Ishikawa (cell line): ENCODE results near the gene OGG1.

Experiments used
- CEBPB ChIP-seq: IDR thresholded peaks from 2 replicates; pipeline ENCODE4 v1.6.1; 2012
- CREB1 ChIP-seq: IDR thresholded peaks from 2 replicates; pipeline ENCODE4 v1.6.1; 2012; ENCODE audit warnings: low read depth
- EGR1 ChIP-seq: IDR thresholded peaks from 2 replicates; pipeline ENCODE4 v1.6.1; 2012
- EP300 ChIP-seq: IDR thresholded peaks from 2 replicates; pipeline ENCODE4 v1.6.1; 2012; ENCODE audit warnings: borderline replicate concordance
- FOXM1 ChIP-seq: IDR thresholded peaks from 2 replicates; pipeline ENCODE4 v1.6.1; 2012; ENCODE audit warnings: low read depth, borderline replicate concordance
- MAX ChIP-seq: IDR thresholded peaks from 2 replicates; pipeline ENCODE4 v1.6.1; 2012
- NFIC ChIP-seq: IDR thresholded peaks from 2 replicates; pipeline ENCODE4 v1.6.1; 2012
- RAD21 ChIP-seq: IDR thresholded peaks from 2 replicates; pipeline ENCODE4 v1.6.1; 2012; ENCODE audit warnings: low read depth
- TAF1 ChIP-seq: IDR thresholded peaks from 2 replicates; pipeline ENCODE4 v1.6.1; 2012; ENCODE audit warnings: low read depth, mild to moderate bottlenecking
- TCF12 ChIP-seq: IDR thresholded peaks from 2 replicates; pipeline ENCODE4 v1.6.1; 2012; ENCODE audit warnings: low read depth
- TEAD4 ChIP-seq: IDR thresholded peaks from 2 replicates; pipeline ENCODE4 v1.6.1; 2012
- YY1 ChIP-seq: IDR thresholded peaks from 2 replicates; pipeline ENCODE4 v1.6.1; 2012; ENCODE audit warnings: low read depth
- ZBTB7A ChIP-seq: IDR thresholded peaks from 2 replicates; pipeline ENCODE4 v1.6.1; 2012; ENCODE audit warnings: low read depth
- TF ChIP-seq, protein P1 (sequence below): IDR thresholded peaks from 2 replicates; pipeline ENCODE4 v1.6.1; 2012
- TF ChIP-seq, protein P2 (sequence below): IDR thresholded peaks from 2 replicates; pipeline ENCODE4 v1.6.1; 2012; ENCODE audit warnings: low read depth, mild to moderate bottlenecking

OGG1 gene

GRCh38 chr3:9739181-9739580, 10.6 kb upstream of the OGG1 start:
- TF ChIP-seq ZBTB7A (no peak), TCF12 (no peak), FOXM1 (no peak), EGR1 (no peak), TEAD4 (no peak), CREB1 (no peak), TAF1 (no peak), MAX (no peak), RAD21 (no peak), YY1 (no peak), NFIC (no peak), EP300 (no peak), CEBPB (no peak)
- TF ChIP-seq, protein P1, sequence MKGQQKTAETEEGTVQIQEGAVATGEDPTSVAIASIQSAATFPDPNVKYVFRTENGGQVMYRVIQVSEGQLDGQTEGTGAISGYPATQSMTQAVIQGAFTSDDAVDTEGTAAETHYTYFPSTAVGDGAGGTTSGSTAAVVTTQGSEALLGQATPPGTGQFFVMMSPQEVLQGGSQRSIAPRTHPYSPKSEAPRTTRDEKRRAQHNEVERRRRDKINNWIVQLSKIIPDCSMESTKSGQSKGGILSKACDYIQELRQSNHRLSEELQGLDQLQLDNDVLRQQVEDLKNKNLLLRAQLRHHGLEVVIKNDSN = no peak
- TF ChIP-seq, protein P2, sequence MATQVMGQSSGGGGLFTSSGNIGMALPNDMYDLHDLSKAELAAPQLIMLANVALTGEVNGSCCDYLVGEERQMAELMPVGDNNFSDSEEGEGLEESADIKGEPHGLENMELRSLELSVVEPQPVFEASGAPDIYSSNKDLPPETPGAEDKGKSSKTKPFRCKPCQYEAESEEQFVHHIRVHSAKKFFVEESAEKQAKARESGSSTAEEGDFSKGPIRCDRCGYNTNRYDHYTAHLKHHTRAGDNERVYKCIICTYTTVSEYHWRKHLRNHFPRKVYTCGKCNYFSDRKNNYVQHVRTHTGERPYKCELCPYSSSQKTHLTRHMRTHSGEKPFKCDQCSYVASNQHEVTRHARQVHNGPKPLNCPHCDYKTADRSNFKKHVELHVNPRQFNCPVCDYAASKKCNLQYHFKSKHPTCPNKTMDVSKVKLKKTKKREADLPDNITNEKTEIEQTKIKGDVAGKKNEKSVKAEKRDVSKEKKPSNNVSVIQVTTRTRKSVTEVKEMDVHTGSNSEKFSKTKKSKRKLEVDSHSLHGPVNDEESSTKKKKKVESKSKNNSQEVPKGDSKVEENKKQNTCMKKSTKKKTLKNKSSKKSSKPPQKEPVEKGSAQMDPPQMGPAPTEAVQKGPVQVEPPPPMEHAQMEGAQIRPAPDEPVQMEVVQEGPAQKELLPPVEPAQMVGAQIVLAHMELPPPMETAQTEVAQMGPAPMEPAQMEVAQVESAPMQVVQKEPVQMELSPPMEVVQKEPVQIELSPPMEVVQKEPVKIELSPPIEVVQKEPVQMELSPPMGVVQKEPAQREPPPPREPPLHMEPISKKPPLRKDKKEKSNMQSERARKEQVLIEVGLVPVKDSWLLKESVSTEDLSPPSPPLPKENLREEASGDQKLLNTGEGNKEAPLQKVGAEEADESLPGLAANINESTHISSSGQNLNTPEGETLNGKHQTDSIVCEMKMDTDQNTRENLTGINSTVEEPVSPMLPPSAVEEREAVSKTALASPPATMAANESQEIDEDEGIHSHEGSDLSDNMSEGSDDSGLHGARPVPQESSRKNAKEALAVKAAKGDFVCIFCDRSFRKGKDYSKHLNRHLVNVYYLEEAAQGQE = no peak

DNA sequence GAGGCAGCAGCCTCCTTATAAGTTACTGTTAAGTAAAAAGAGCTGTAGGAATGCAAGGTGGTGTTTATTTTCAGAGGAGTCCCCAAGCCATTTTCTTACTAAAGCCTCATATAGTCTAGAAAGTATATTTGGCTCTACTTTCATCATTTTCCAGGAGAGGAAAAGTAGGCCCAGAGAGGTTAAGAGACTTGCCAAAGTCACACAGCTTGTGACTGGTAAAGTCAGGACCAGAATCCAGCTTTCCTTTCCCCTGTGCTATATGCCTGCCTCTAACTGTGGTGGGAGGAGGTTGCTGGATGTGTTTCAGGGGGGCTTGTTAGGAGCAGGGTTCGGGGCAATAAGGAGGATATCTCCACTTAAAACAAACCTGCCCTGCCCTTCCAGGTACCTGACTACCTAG, 7.2 kb upstream of the OGG1 start:
- TF ChIP-seq CEBPB (no peak), EP300 (no peak), TEAD4 (no peak), MAX (no peak), FOXM1 (no peak), TAF1 (no peak), ZBTB7A (no peak)

DNA sequence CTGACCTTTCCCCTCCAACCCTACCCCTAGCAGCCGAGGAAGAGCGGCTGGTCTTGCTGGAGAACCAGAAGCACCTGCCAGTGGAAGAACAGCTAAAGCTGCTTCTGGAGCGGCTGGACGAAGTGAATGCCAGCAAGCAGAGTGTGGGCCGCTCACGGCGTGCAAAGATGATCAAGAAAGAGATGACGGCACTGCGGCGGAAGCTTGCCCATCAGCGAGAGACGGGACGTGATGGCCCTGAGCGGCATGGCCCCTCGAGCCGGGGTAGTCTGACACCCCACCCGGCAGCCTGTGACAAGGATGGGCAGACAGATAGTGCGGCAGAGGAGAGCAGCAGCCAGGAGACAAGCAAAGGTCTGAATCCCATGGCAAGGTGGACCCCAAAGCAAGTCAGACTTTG, 6.2 kb upstream of the OGG1 start:
- no peak for TF ChIP-seq TEAD4
- TF ChIP-seq RAD21 = no peak
- TF ChIP-seq CREB1 = no peak
- TF ChIP-seq MAX = no peak
- no peak for TF ChIP-seq NFIC
- no peak for TF ChIP-seq EP300
- TF ChIP-seq, protein P2 = no peak
- TF ChIP-seq YY1 = no peak
- TF ChIP-seq FOXM1 = no peak
- TF ChIP-seq CEBPB = no peak
- no peak for TF ChIP-seq ZBTB7A
- no peak for TF ChIP-seq TCF12
- TF ChIP-seq, protein P1 = no peak
- TF ChIP-seq TAF1 = no peak
- no peak for TF ChIP-seq EGR1

DNA sequence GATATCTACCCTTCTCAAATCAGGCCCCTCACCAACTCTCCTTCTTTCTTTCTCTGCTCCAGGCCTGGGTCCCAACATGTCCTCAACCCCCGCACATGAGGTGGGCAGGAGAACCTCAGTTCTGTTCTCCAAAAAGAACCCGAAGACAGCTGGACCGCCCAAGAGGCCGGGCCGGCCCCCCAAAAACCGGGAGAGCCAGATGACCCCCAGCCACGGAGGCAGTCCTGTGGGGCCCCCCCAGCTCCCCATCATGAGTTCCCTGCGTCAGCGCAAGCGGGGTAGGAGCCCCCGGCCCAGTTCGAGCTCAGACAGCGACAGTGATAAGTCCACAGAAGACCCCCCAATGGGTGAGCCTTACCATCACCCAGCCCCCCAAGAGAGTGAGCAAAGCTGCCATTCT, 5.6 kb upstream of the OGG1 start:
- TF ChIP-seq FOXM1 (no peak), ZBTB7A (no peak), NFIC (no peak), TCF12 (no peak), YY1 (no peak), EGR1 (no peak), MAX (no peak), EP300 (no peak), TEAD4 (no peak), TAF1 (no peak), CEBPB (no peak)
- TF ChIP-seq, protein P2 = no peak

- TF ChIP-seq YY1 (no peak), EP300 (no peak), CEBPB (no peak), TAF1 (no peak), RAD21 (no peak), EGR1 (no peak), TEAD4 (no peak), MAX (no peak), NFIC (no peak), ZBTB7A (no peak), FOXM1 (no peak), CREB1 (no peak), TCF12 (no peak)
- TF ChIP-seq, protein P1 = no peak
- TF ChIP-seq, protein P2 = no peak
Observed at GRCh38 chr3:9745521-9745920, 4.2 kb upstream of the OGG1 start.
